Thyroid gland (tissue), 4 donors: ENCODE data around the gene PIMREG.

Source experiments
- POLR2A ChIP-seq, 2 donors: fragments of 450-650 bp; IDR thresholded peaks; one replicate each; pipeline ENCODE4 v1.6.1; 2017; ENCODE audit warnings: antibody characterized with exemption in 2 of 2, mild to moderate bottlenecking in 2 of 2, moderate library complexity in 1 of 2
- TF ChIP-seq, protein P1 (sequence below), 6 experiments: fragments of 200-600 bp in 3 of 6; fragments of 450-650 bp in 3 of 6; sonication (generic) in 3 of 6; IDR thresholded peaks; one replicate each; pipeline ENCODE4 v1.5.1; 2016 to 2019; ENCODE audit warnings: antibody characterized with exemption in 6 of 6, mild to moderate bottlenecking in 2 of 6, inconsistent platforms in 1 of 6, moderate library complexity in 1 of 6

DNA sequence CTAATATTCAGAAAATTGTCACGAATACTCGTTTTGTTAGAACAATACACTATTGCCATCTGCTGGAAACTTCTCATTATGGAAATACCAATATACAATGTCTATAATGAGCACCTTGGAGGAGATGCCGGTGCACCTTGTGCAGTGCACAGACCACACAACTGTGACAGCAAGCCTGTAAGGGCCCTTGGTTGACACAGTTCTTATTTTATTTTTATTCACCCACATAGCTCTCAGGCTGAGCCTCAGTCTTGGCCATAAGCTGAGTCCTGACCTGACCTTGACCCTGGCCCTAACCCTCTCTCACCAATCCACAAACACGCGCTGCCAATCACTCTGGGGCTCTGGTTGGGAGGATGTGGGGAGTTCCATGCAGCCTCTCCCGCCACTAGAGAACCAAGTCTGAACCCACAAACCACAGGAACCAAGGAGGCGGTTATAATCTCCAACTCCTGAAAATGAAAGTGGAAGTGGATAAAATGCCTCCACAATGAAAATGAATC lies 16.9 kb upstream of the PIMREG start:
- TF ChIP-seq, protein P1, sequence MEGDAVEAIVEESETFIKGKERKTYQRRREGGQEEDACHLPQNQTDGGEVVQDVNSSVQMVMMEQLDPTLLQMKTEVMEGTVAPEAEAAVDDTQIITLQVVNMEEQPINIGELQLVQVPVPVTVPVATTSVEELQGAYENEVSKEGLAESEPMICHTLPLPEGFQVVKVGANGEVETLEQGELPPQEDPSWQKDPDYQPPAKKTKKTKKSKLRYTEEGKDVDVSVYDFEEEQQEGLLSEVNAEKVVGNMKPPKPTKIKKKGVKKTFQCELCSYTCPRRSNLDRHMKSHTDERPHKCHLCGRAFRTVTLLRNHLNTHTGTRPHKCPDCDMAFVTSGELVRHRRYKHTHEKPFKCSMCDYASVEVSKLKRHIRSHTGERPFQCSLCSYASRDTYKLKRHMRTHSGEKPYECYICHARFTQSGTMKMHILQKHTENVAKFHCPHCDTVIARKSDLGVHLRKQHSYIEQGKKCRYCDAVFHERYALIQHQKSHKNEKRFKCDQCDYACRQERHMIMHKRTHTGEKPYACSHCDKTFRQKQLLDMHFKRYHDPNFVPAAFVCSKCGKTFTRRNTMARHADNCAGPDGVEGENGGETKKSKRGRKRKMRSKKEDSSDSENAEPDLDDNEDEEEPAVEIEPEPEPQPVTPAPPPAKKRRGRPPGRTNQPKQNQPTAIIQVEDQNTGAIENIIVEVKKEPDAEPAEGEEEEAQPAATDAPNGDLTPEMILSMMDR (IDR thresholded peaks at IDR 0.05): no peak
- TF ChIP-seq POLR2A (IDR thresholded peaks at IDR 0.05): no peak
